Activated gamma-delta T cell treated with Interleukin-2 at 50 U/mL for 16 hours (primary cell): ENCODE results near the gene UFSP1.
"Not testable (repeated sequence)": the region's sequence is repeated elsewhere in the genome, so short reads cannot be mapped to it uniquely, and the experiment has no call there.

ENCODE experiments used
- DNase-seq: peaks from one replicate; pipeline ENCODE4 v3.0.0-alpha.2; 2020

Gene UFSP1

DNA sequence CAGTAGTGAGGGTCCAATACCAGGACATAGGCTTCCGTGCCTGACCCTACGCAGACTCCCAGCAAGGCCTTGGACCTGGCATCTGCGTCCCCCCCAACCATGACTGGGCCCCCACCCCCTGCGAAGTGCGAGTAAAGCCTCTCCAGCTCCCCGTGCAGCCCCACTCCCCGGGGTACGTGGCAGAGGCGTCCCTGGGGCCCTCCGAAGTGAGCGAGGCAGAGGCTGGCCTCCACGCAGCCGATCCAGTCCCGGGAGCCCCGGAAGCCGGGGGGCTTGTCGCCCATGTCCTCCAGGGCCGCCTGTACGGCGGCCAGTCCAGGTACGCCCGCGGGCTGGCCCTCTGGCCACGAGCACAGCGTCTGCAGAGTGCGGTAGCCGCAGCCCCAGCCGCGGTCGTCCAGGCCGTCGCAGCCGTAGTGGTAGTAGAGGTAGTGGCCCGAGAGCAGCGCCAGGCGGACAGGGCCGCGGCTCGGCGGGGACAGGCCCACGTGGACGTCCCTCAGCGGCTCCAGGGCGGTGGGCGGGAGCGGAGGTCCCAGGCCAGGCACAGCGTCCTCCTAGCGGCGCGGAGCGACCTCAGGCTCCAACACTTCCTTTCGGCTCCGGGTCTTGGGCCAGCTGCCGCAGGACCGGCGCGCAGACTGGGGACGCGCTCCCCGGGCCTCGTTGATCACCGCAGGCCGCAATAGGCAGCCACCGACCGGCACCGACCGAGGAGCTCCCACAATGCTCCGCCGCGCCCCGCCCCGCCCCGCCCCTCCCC lies at the start of gene UFSP1:
Gene UFSP1, minus strand, starts transcription at position 728 of the 763 bp plus-strand sequence. Its CDS starts 444 bp downstream, at position 284.
- no peak for DNase-seq

DNA sequence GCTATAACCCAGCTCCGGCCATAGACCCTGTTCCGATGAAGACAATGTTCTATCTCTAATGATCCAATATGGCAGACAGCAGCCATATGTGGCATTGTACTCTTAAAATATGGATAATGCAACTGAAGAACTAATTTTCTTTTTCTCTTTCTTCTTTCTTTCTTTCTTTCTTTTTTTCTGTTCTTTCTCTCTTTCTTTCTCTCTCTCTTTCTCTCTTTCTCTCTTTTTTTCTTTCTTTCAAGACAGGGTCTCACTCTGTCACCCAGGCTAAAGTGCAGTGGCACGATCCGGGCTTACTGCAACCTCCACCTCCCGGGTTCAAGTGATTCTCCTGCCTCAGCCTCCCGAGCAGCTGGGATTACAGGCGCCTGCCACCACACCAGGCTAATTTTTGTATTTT lies 46.7 kb upstream of the UFSP1 start:
- DNase-seq: not testable (repeated sequence)

DNA sequence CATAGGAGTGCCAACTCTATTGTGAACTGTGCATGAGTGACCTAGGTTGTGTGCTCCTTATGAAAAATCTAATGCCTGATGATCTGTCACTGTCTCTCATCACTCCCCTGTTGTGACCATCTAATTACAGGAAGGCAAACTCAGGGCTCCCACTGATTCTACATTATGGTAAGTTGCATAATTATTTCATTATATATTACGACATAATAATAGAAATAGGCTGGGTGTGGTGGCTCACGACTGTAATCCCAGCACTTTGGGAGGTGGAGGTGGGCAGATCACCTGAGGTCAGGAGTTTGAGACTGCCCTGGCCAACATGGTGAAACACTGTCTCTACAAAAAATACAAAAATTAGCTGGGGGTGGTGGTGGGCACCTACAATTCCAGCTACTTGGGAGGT lies 45.9 kb upstream of the UFSP1 start:
- DNase-seq: not testable (repeated sequence)

- DNase-seq: no peak
These were observed 44.2 kb upstream of the UFSP1 start for GRCh38 chr7:100933734-100934133.

DNA sequence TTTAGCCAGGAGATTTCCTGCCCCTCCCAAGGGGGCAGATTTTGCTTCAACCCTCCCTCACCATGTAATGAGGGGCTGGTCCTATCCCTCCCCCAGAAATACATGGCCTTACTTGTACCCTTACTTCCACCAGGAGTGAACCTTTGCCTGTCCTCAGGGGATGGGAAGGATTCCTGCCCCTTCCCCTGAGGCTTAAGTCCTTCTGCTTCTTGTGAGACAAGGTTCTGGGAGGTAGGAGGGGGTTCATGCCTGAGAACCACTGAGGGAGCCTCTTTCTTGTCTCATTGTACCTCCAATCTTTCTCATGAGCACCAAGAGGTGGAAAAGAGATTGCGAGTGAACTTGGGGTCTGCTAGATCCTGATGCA lies 40.3 kb upstream of the UFSP1 start:
- DNase-seq: no peak

- DNase-seq: not testable (repeated sequence)
These were observed 34.1 kb upstream of the UFSP1 start for GRCh38 chr7:100923616-100924015.

GRCh38 chr7:100921039-100921438 lies 31.5 kb upstream of the UFSP1 start:
- no peak for DNase-seq

DNA sequence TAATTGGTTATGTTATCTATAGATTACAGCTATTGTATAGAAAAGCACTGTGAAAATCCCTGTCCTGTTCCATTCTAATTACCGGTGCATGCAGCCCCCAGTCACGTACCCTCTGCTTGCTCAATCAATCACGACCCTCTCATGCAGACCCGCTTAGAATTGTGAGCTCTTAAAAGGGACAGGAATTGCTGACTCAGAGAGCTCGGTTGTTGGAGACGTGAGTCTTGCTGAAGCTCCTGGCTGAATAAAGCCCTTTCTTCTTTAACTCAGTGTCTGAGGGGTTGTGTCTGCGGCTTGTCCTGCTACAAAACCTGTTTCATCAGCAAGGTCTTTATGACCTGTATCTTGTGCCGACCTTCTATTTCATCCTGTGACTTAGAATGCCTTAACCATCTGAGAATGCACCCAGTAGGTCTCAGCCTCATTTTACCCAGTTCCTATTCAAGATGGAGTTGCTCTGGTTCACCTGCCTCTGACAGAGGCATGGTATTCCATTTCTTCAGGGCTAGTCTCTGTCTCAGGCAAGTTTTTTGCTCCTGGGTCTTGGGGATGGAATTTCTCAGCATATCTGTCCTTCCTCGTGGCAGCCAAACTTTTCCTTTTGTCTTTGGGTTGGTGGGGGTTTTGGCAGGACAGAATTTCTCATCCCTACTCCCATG lies 30.4 kb upstream of the UFSP1 start:
- not testable (repeated sequence) for DNase-seq

DNA sequence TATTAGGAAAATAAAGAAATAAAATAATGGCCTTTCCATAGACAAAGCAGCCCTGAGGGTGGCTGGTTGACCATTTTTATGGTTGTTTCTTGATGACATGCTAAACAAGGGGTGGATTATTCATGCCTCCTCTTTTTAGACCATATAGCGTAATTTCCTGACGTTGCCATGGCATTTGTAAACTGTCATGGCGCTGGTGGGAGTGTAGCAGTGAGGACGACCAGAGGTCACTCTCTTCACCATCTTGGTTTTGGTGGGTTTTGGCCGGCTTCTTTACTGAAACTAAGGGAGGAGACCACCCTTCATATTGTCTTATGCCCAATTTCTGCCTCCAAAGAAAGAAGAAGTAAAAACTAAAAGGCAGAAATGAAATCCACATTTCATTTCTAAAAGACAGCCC lies 29.8 kb upstream of the UFSP1 start:
- DNase-seq: not testable (repeated sequence)

- no peak for DNase-seq
These were observed 25.4 kb upstream of the UFSP1 start for GRCh38 chr7:100914879-100915447.

GRCh38 chr7:100914208-100914878 lies 24.8 kb upstream of the UFSP1 start:
- DNase-seq: no peak

DNA sequence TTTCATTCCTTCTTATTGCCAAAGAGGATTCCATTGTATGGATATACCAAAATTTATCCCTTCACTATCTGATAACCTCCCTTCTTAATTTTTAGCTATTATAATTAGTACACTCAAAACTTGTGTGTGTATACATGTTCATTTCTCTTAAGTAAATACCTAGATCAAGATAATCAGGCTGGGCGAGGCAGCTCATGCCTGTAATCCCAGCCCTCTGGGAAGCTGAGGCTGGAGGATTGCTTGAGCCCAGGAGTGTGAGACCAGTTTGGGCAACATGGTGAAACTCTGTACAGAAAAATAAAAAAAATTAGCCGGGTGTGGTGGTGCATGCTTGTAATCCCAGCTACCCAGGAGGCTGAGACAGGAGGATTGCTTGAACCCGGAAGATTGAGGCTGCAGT lies 22.0 kb upstream of the UFSP1 start:
- no peak for DNase-seq

DNA sequence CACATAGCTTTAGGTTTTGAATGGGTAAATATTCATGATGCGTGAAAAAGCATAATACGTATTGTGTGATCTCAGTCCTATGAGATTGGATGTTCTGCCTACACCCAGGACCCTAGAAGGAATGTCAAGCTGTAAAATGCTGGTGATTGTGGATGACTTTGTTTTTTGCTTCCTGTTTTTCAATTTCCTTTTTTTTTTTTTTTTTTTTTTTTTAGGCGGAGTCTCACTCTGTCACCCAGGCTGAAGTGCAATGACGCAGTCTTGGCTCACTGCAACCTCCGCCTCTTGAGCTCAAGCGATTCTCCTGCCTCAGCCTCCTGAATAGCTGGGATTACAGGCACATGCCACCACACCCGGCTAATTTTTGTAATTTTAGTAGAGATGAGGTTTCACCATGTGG lies 20.9 kb upstream of the UFSP1 start:
- not testable (repeated sequence) for DNase-seq

GRCh38 chr7:100908512-100908911 lies 19.0 kb upstream of the UFSP1 start:
- no peak for DNase-seq

GRCh38 chr7:100902638-100903037 lies 13.1 kb upstream of the UFSP1 start:
- no peak for DNase-seq

DNA sequence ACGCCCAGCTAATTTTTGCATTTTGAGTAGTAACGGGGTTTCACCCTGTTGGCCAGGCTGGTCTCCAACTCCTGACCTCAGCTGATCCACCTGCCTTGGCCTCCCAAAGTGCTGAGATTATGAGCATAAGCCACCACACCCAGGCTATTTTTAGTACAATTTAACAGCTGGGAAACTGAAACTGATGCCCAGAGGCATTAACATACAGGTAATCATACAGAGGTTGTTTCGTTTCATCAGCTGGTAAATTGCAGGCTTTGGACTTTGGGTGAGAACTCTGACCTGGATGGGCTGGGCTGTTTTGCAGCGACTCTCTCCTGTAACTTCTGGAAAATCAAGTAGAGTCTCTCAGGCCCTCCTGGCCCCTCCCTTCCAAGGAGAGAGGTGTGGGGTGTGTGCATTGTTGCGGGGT lies 12.4 kb upstream of the UFSP1 start:
- no peak for DNase-seq

GRCh38 chr7:100900978-100901377 lies 11.5 kb upstream of the UFSP1 start:
- DNase-seq: no peak

DNA sequence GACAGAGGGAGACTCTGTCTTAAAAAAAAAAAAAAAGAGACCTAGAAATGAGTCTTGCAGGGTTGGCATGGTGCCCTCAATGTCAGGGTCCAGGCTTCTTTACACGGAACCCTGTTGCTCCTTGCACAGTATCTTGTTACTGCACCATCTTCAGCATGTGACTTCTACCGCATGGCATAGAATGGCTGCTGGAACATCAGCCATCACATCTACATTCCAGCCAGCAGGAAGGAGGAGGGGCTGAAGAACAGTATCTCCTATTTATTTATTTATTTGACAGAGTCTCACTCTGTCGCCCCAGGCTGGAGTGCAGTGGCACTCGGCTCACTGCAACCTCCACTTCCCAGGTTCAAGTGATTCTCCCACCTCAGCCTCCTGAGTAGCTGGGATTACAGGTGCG lies 9.9 kb upstream of the UFSP1 start:
- DNase-seq: no peak

DNA sequence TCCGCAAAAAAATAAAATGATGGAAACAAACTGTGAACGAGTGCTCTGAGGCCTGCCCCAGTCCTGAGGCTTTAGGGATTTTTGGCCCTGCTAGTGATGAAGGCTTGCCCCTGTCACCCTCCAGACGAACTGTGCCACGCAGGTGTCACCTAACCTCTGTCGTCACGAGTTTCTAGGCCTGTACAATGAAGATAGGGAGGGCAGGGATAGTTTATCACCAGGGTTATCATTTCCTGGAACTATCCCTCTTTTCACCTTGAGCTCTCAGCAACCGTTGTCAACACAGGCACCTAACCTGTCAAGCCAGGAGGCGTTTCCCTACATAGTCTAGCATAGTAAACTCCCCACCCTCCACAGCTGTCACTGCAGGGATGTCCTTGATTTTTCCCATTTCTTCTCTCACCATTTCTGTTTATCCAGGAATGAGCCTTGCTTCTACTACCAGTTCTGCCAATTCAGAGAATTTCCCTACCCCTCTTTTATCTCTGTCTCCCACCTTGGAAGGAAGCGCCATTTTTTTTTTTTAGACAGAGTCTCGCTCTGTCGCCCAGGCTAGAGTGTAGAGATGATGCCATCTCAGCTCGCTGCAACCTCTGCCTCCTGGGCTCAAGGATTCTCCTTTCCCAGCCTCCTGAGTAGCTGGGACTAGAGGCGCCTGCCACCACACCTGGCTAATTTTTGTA lies 8.4 kb upstream of the UFSP1 start:
- no peak for DNase-seq

- no peak for DNase-seq
These were observed 7.5 kb upstream of the UFSP1 start for GRCh38 chr7:100896732-100897608.

DNA sequence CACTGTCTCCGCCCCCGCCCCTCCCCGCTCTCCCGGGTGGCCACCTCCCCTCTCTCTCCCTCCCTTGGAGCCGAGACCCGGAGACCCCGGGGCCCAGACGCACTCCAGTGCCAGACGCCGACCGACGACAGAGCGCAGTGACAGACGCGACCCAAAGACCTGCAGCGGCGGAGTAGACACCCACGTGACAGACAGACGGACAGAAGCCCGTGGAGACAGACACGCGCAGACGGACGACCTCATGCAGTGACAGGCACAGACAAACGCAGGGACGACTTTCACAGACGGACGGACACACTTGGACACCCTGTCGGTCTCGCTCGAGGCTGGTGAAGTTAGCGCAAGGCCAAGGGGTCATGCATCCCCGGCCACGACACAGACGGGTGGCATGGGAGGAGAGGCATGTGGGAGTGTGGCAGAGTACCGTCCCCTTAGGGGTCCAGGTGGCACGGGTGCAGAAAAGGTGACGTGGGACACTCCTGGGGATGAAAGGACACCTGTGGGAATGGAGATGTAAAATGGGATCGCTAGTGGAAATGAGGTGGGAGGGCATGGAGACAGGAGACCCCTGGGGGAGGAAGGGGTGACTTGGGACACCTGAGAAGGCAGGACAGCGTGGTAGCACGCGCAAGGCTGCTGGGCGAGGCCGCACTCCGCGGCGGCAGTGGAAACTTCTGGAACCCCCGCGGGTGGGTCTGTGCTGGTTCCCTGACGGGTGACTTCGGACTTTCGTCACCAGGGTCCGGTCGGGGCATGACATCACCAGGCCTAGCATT lies 6.6 kb upstream of the UFSP1 start:
- no peak for DNase-seq

DNA sequence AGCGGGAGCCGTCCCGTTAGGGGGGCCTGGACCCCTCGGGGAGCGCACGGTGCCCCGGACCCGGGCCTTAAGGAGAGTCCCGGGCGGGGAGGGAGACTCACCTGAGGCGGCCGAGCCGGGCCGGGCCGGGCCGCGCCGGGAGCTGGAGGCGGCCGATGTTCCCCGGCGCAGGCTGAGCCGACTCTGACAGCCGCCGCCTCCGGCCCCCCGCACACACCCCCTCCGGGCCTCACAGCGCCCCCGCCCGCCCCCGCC lies 6.1 kb upstream of the UFSP1 start, which contains the start of gene ACHE:
Gene ACHE, minus strand, starts transcription at position 188 of the 255 bp plus-strand sequence. CDS start 1,656 bp downstream, outside the sequence.
- no peak for DNase-seq
